HepG2 (cell line): ENCODE results near the gene CDC20. TPM values are rescaled to one million over a fixed set of nuclear protein-coding genes. Genes with fewer than 3 reads are reported as not detected.

Experiments
- ATF7 ChIP-seq, 2 experiments: fragments of 450-650 bp in 1 of 2; sonication (generic) in 1 of 2; formaldehyde crosslinking in 1 of 2; IDR thresholded peaks; 2 replicates each; pipeline versions ENCODE4 v1.4.0 to v1.6.1; 2016 to 2020; ENCODE audit warnings: antibody characterized with exemption in 1 of 2, mild to moderate bottlenecking in 1 of 2, missing genetic modification reagents in 1 of 2
- BCL6 ChIP-seq: IDR thresholded peaks from 2 replicates; pipeline ENCODE4 v1.6.1; 2016; ENCODE audit warnings: missing genetic modification reagents, missing compliant biosample characterization
- BORCS8-MEF2B ChIP-seq: sonication (generic); formaldehyde crosslinking; IDR thresholded peaks from 2 replicates; pipeline ENCODE4 v1.8.0; 2022; ENCODE audit warnings: mild to moderate bottlenecking, missing genetic modification reagents
- CREM ChIP-seq, 2 experiments: sonication (generic) in 1 of 2; formaldehyde crosslinking in 1 of 2; IDR thresholded peaks; 2 replicates each; pipeline versions ENCODE4 v1.4.0 to v1.6.1; 2016 to 2020; ENCODE audit warnings: antibody characterized with exemption in 1 of 2, mild to moderate bottlenecking in 1 of 2, missing genetic modification reagents in 1 of 2
- ELF3 ChIP-seq: IDR thresholded peaks from 2 replicates; pipeline ENCODE4 v1.6.1; 2016; ENCODE audit warnings: missing genetic modification reagents, missing compliant biosample characterization
- ERF ChIP-seq: IDR thresholded peaks from 2 replicates; pipeline ENCODE4 v1.6.1; 2018; ENCODE audit warnings: missing biosample characterization, missing genetic modification reagents
- ESRRA ChIP-seq: sonication (generic); formaldehyde crosslinking; IDR thresholded peaks from 2 replicates; pipeline ENCODE4 v1.5.1; 2020; ENCODE audit warnings: mild to moderate bottlenecking, low read depth, missing genetic modification reagents
- FOXP1 ChIP-seq, 2 experiments: fragments of 450-650 bp in 1 of 2; IDR thresholded peaks; 2 replicates each; pipeline ENCODE4 v1.6.1; 2017 to 2018; ENCODE audit warnings: antibody characterized with exemption in 1 of 2
- MAFF ChIP-seq: IDR thresholded peaks from 2 replicates; pipeline ENCODE4 v1.6.1; 2011; ENCODE audit warnings: low read depth, low read length, improper control_type of control experiment
- MEIS1 ChIP-seq: sonication (generic); formaldehyde crosslinking; IDR thresholded peaks from 2 replicates; pipeline ENCODE4 v1.9.0; 2021; ENCODE audit warnings: mild to moderate bottlenecking, missing genetic modification reagents, moderate library complexity, borderline replicate concordance
- NCOA1 ChIP-seq: sonication (generic); formaldehyde crosslinking; IDR thresholded peaks from 2 replicates; pipeline ENCODE4 v1.9.0; 2021; ENCODE audit warnings: missing genetic modification reagents
- TCF7 ChIP-seq: sonication (generic); IDR thresholded peaks from 2 replicates; pipeline ENCODE4 v1.6.1; 2016; ENCODE audit warnings: antibody characterized with exemption, low read depth
- ZFY ChIP-seq: sonication (generic); formaldehyde crosslinking; IDR thresholded peaks from 2 replicates; pipeline ENCODE4 v1.4.0; 2020; ENCODE audit warnings: missing genetic modification reagents
- ZNF207 ChIP-seq: fragments of 450-650 bp; IDR thresholded peaks from 2 replicates; pipeline ENCODE4 v1.6.1; 2016; ENCODE audit warnings: antibody characterized with exemption, borderline replicate concordance
- ZNF331 ChIP-seq: sonication (generic); formaldehyde crosslinking; IDR thresholded peaks from 2 replicates; pipeline ENCODE4 v1.4.0; 2020; ENCODE audit warnings: missing genetic modification reagents
- ZNF441 ChIP-seq: sonication (generic); formaldehyde crosslinking; IDR thresholded peaks from 2 replicates; pipeline ENCODE4 v1.7.0; 2021; ENCODE audit warnings: missing genetic modification reagents, borderline replicate concordance
- ZNF552 ChIP-seq: sonication (generic); formaldehyde crosslinking; IDR thresholded peaks from 2 replicates; pipeline ENCODE4 v1.9.0; 2022; ENCODE audit warnings: missing genetic modification reagents, mild to moderate bottlenecking, borderline replicate concordance
- ZNF556 ChIP-seq: sonication (generic); formaldehyde crosslinking; IDR thresholded peaks from 2 replicates; pipeline ENCODE4 v1.4.0; 2020; ENCODE audit warnings: mild to moderate bottlenecking, missing genetic modification reagents, borderline replicate concordance
- ZNF749 ChIP-seq: sonication (generic); formaldehyde crosslinking; IDR thresholded peaks from 2 replicates; pipeline ENCODE4 v1.8.0; 2022; ENCODE audit warnings: mild to moderate bottlenecking, missing genetic modification reagents, moderate library complexity, borderline replicate concordance
- ZSCAN12 ChIP-seq: sonication (generic); formaldehyde crosslinking; IDR thresholded peaks from 2 replicates; pipeline ENCODE4 v1.9.0; 2021; ENCODE audit warnings: mild to moderate bottlenecking, missing genetic modification reagents
- polyA plus RNA-seq, 8 experiments: library from polyadenylated mRNA; depleted of rRNA in 3 of 8; stranded (reverse) in 7 of 8; unstranded in 1 of 8; fragments of >200 nt; fragmentation: Illumina TruSeq in 4 of 8; extraction: Trizol in 4 of 8; gene quantifications; 2 replicates each; pipeline versions ENCODE4 v1.2.1 to v1.2.3, GENCODE V29; 2011 to 2016; ENCODE audit warnings: low read depth in 4 of 8, missing spikeins in 1 of 8, mixed read lengths in 1 of 8; ENCODE audit not compliant: insufficient read depth in 1 of 8
- total RNA-seq, 5 experiments: library from RNA; depleted of rRNA; stranded (reverse); fragments of >200 nt; fragmentation: Illumina TruSeq; extraction: Trizol; gene quantifications; 2 replicates each; pipeline ENCODE4 v1.2.3, GENCODE V29; 2016; ENCODE audit warnings: low read depth in 1 of 5
- TF ChIP-seq, protein P1 (sequence below): sonication (generic); formaldehyde crosslinking; IDR thresholded peaks from 2 replicates; pipeline ENCODE4 v1.8.0; 2022; ENCODE audit warnings: mild to moderate bottlenecking, missing genetic modification reagents, moderate library complexity
- TF ChIP-seq, protein P2 (sequence below): sonication (generic); formaldehyde crosslinking; IDR thresholded peaks from 2 replicates; pipeline ENCODE4 v1.4.0; 2020; ENCODE audit warnings: mild to moderate bottlenecking, low read depth, missing genetic modification reagents
- TF ChIP-seq, protein P3 (sequence below): sonication (generic); formaldehyde crosslinking; IDR thresholded peaks from 2 replicates; pipeline ENCODE4 v1.4.0; 2020; ENCODE audit warnings: missing genetic modification reagents, borderline replicate concordance

The CDC20 gene
- total and polyA plus RNA-seq, 2 of the 13 experiments (the other 11 are each of a cell fraction or from before 2014, with no cell fraction given) = 57.9 to 90.0 TPM

DNA sequence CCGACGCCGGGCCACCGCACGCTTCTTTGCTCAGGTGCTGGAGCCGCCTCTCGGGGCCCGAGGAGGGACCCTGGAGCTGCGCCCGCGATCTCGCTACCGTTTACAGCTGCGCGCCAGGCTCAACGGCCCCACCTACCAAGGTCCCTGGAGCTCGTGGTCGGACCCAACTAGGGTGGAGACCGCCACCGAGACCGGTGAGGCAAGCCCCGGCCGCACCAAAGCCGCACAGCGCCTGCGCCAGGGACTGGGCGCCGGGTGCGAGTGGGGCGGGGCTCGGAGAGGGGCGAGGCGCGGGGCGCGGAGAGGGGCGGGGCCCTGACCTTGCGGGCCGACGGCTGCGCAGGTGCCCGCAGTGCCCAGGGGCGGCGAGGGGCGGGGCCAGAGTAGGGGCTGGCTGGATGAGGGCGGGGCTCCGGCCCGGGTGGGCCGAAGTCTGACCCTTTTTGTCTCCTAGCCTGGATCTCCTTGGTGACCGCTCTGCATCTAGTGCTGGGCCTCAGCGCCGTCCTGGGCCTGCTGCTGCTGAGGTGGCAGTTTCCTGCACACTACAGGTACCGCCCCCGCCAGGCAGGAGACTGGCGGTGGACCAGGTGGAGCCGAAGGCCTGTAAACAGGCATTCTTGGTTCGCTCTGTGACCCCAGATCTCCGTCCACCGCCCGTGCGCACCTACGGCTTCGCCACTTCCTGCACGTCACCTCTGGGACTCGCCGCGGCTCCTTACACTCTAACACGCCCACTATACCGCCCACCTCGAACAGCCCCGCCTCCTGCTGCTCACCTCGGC lies 9.8 kb upstream of the CDC20 start (continued):
- TF ChIP-seq ZNF556 (peak; percentile 78; the same call in 1 of the 2 replicates), TCF7 (no peak), ELF3 (CRISPR knock-in tag) (peak; percentile 10; the same call in 1 of the 2 replicates), ESRRA (peak; percentile 68; the same call in 1 of the 2 replicates), ZSCAN12 (CRISPR knock-in tag) (peak; percentile 80; the same call in 1 of the 2 replicates), BORCS8-MEF2B (CRISPR knock-in tag) (0 out of 2 replicates have a peak, but pooled peaks have one; percentile 31), ZNF207 (no peak), FOXP1 (IDR thresholded peaks at IDR 0.05) (no peak), FOXP1 (CRISPR knock-in tag; IDR thresholded peaks at IDR 0.05) (peak; percentile 20; the same call in 1 of the 2 replicates), NCOA1 (0 out of 2 replicates have a peak, but pooled peaks have one; percentile 52), CREM (IDR thresholded peaks at IDR 0.05) (peak; percentile 61; the same call in 1 of the 2 replicates), CREM (CRISPR knock-in tag; IDR thresholded peaks at IDR 0.05) (no peak), ZNF749 (peak; percentile 84), ERF (CRISPR knock-in tag) (peak; percentile 57), ZNF331 (CRISPR knock-in tag) (no peak; the same call in 1 of the 2 replicates), MAFF (peak; percentile 70; the same call in 1 of the 2 replicates), ZFY (CRISPR knock-in tag) (peak; percentile 96), ZNF441 (CRISPR knock-in tag) (peak; percentile 85), ZNF552 (CRISPR knock-in tag) (peak; percentile 64; the same call in 1 of the 2 replicates), MEIS1 (CRISPR knock-in tag) (peak; percentile 42), BCL6 (CRISPR knock-in tag) (peak; percentile 37; the same call in 1 of the 2 replicates), ATF7 (IDR thresholded peaks at IDR 0.05) (no peak), ATF7 (CRISPR knock-in tag; IDR thresholded peaks at IDR 0.05) (0 out of 2 replicates have a peak, but pooled peaks have one; percentile 25)
- TF ChIP-seq, protein P1, sequence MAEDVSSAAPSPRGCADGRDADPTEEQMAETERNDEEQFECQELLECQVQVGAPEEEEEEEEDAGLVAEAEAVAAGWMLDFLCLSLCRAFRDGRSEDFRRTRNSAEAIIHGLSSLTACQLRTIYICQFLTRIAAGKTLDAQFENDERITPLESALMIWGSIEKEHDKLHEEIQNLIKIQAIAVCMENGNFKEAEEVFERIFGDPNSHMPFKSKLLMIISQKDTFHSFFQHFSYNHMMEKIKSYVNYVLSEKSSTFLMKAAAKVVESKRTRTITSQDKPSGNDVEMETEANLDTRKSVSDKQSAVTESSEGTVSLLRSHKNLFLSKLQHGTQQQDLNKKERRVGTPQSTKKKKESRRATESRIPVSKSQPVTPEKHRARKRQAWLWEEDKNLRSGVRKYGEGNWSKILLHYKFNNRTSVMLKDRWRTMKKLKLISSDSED (CRISPR knock-in tag) = no peak
- TF ChIP-seq, protein P2, sequence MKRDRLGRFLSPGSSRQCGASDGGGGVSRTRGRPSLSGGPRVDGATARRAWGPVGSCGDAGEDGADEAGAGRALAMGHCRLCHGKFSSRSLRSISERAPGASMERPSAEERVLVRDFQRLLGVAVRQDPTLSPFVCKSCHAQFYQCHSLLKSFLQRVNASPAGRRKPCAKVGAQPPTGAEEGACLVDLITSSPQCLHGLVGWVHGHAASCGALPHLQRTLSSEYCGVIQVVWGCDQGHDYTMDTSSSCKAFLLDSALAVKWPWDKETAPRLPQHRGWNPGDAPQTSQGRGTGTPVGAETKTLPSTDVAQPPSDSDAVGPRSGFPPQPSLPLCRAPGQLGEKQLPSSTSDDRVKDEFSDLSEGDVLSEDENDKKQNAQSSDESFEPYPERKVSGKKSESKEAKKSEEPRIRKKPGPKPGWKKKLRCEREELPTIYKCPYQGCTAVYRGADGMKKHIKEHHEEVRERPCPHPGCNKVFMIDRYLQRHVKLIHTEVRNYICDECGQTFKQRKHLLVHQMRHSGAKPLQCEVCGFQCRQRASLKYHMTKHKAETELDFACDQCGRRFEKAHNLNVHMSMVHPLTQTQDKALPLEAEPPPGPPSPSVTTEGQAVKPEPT (CRISPR knock-in tag) = peak; percentile 86; the same call in 1 of the 2 replicates
- TF ChIP-seq, protein P3, sequence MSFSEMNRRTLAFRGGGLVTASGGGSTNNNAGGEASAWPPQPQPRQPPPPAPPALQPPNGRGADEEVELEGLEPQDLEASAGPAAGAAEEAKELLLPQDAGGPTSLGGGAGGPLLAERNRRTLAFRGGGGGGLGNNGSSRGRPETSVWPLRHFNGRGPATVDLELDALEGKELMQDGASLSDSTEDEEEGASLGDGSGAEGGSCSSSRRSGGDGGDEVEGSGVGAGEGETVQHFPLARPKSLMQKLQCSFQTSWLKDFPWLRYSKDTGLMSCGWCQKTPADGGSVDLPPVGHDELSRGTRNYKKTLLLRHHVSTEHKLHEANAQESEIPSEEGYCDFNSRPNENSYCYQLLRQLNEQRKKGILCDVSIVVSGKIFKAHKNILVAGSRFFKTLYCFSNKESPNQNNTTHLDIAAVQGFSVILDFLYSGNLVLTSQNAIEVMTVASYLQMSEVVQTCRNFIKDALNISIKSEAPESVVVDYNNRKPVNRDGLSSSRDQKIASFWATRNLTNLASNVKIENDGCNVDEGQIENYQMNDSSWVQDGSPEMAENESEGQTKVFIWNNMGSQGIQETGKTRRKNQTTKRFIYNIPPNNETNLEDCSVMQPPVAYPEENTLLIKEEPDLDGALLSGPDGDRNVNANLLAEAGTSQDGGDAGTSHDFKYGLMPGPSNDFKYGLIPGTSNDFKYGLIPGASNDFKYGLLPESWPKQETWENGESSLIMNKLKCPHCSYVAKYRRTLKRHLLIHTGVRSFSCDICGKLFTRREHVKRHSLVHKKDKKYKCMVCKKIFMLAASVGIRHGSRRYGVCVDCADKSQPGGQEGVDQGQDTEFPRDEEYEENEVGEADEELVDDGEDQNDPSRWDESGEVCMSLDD (CRISPR knock-in tag) = peak; percentile 55; the same call in 1 of the 2 replicates
